ENCODE data around the gene NTSR2. TPM values are rescaled to one million over a fixed set of nuclear protein-coding genes. Genes with fewer than 3 reads are reported as not detected.

Gene NTSR2
- total RNA-seq, 4 donors from 2014 or later: not detected

DNA sequence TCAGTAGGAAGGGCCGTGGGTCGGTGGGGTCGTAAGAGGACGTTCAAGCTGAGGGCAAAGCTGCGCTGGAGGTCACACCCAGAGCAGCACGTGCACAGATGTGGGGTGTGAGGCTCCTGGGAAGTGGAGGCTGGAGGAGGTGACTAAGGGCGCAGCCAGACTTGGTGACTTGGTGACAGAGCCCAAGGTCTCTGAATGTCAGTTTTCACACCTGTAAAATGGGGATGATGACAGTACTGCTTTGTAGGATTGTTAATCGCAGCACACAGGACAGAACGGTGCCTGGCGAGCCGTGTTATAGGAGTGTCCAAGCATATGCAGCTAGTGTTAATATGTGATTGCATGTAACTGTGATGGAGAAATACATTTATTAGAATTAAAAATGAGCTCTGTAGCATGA is 40.8 kb downstream of the NTSR2 start:
- Histone ChIP-seq H3K27me3 (no peaks in the 10 kb centered on the region), H3K4me1 (no peaks in the 10 kb centered on the region), H3K36me3 (peaks cover 0 to 47% of the 10 kb centered on the region in 2 donors), H3K4me3 (no peak overlapping the region), H3K27ac (no peak overlapping the region), H3K9me3 (peaks cover 0 to 16% (median 0%) of the 10 kb centered on the region in 3 donors)
- WGBS, 2 donors (ENCODE audit: low coverage in 1 of 2): 96% methylated on average over 4 to 5 of the region's 11 CpGs
- no peak for ATAC-seq
- TF ChIP-seq EP300 (IDR thresholded peaks at IDR 0.05) (no peak), POLR2AphosphoS5 (IDR thresholded peaks at IDR 0.05) (no peak), POLR2A (IDR thresholded peaks at IDR 0.05) (no peak)
- TF ChIP-seq, protein P1, sequence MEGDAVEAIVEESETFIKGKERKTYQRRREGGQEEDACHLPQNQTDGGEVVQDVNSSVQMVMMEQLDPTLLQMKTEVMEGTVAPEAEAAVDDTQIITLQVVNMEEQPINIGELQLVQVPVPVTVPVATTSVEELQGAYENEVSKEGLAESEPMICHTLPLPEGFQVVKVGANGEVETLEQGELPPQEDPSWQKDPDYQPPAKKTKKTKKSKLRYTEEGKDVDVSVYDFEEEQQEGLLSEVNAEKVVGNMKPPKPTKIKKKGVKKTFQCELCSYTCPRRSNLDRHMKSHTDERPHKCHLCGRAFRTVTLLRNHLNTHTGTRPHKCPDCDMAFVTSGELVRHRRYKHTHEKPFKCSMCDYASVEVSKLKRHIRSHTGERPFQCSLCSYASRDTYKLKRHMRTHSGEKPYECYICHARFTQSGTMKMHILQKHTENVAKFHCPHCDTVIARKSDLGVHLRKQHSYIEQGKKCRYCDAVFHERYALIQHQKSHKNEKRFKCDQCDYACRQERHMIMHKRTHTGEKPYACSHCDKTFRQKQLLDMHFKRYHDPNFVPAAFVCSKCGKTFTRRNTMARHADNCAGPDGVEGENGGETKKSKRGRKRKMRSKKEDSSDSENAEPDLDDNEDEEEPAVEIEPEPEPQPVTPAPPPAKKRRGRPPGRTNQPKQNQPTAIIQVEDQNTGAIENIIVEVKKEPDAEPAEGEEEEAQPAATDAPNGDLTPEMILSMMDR (IDR thresholded peaks at IDR 0.05): no peak

DNA sequence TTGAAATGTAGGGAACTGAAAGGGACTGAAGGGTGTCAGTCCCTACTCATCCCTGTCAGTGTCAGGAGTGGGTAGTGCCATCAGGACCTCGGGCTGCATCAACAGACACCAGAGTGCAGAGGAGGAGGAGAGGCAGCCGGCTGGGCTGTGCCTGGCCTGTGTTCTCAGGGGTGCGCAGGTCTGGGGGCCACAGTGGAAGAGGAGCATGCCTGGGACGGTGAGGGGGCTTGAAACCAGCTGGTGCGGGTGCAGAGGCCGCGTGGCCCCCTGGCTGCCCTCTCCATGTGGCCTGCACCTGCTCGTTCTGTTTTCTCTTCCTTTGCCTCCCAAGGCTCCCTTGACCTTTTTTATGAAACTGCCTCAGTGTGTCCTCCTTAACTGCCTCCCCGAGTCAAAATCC is 41.3 kb downstream of the NTSR2 start:
- TF ChIP-seq EP300 (IDR thresholded peaks at IDR 0.05) (no peak), POLR2AphosphoS5 (IDR thresholded peaks at IDR 0.05) (no peak), POLR2A (IDR thresholded peaks at IDR 0.05) (no peak)
- TF ChIP-seq, protein P1 (IDR thresholded peaks at IDR 0.05): no peak
- Histone ChIP-seq H3K9me3 (peaks cover 0 to 16% (median 0%) of the 10 kb centered on the region in 3 donors), H3K27me3 (no peaks in the 10 kb centered on the region), H3K4me3 (no peak overlapping the region), H3K36me3 (peaks cover 0 to 42% of the 10 kb centered on the region in 2 donors), H3K27ac (no peak overlapping the region), H3K4me1 (no peaks in the 10 kb centered on the region)
- 67 to 71% methylated on average over 1 to 5 of the region's 9 CpGs for WGBS, 2 donors (ENCODE audit: low coverage in 1 of 2)
- ATAC-seq: no peak

DNA sequence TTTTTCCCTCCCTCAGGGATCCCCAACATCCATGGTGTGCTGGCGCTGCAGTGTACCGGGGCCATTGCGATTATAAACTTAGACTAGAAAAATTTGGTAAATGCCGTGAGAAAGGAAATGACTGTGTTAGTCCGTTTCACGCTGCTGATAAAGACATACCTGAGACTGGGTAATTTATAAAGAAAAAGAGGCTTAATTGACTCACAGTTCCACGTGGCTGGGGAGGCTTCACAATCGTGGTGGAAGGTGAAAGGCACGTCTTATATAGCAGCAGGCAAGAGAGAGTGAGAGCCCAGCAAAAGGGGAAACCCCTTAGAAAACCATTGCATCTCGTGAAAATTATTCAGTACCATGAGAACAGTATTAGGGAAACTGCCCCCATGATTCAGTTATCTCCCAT is 44.3 kb downstream of the NTSR2 start:
- Histone ChIP-seq H3K27me3 (no peaks in the 10 kb centered on the region), H3K27ac (no peak overlapping the region), H3K9me3 (peaks cover 0 to 16% (median 0%) of the 10 kb centered on the region in 3 donors), H3K36me3 (peaks cover 0 to 29% of the 10 kb centered on the region in 2 donors), H3K4me1 (no peaks in the 10 kb centered on the region), H3K4me3 (no peak overlapping the region)
- no peak for ATAC-seq
- WGBS, 2 donors (ENCODE audit: low coverage in 1 of 2): 88 to 91% methylated on average over 8 to 9 of the region's 10 CpGs
- TF ChIP-seq POLR2AphosphoS5 (IDR thresholded peaks at IDR 0.05): no peak
- TF ChIP-seq, protein P1 (IDR thresholded peaks at IDR 0.05): no peak
- no peak for TF ChIP-seq EP300 (IDR thresholded peaks at IDR 0.05)
- TF ChIP-seq POLR2A (IDR thresholded peaks at IDR 0.05): no peak

DNA sequence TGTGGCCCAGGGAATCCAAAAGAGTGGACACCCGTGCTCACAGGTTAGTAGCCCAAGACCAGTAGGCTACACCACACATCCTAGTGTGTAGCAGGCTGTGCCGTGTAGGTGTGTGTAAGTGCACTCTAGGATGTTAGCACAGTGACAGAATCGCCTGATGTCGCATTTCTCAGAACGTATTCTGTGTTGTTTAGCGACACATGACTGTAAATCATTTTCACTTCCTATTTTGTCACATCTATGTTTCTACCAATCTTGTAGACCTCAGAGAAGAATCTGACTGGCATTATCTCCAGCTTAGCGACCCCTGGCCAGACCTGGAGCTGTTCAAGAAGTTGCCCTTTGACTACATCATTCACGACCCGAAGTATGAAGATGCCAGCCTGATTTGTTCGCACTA is 45.1 kb downstream of the NTSR2 start:
- Histone ChIP-seq H3K36me3 (peaks cover 0 to 29% of the 10 kb centered on the region in 2 donors), H3K9me3 (peaks cover 0 to 16% (median 0%) of the 10 kb centered on the region in 3 donors), H3K4me1 (no peaks in the 10 kb centered on the region), H3K27me3 (no peaks in the 10 kb centered on the region), H3K27ac (no peak overlapping the region), H3K4me3 (no peak overlapping the region)
- 84% methylated on average over 7 to 9 of the region's 10 CpGs for WGBS, 2 donors (ENCODE audit: low coverage in 1 of 2)
- TF ChIP-seq POLR2A (IDR thresholded peaks at IDR 0.05): no peak
- TF ChIP-seq POLR2AphosphoS5 (IDR thresholded peaks at IDR 0.05): no peak
- TF ChIP-seq, protein P1 (IDR thresholded peaks at IDR 0.05): no peak
- no peak for TF ChIP-seq EP300 (IDR thresholded peaks at IDR 0.05)
- ATAC-seq: no peak

DNA sequence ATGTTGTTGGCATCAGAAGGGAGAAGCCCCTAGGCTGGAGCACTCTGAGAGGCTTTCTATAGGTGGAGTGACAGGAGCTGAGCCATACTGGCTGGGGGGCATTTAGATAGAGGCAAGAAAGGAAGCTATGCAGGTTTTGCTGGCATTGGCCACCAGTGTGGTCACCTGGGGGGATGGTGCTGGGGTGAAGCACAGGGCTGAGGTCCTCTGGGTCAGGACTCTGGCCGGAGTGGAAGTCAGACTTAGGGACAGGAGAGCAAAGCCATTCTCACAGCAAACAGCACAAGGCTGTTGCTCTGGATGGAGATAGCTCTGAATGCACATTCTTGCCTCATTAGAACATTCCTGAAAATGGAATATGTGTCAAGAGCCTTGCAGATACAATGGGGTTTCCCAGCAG is 47.4 kb downstream of the NTSR2 start:
- ATAC-seq: no peak
- TF ChIP-seq EP300 (IDR thresholded peaks at IDR 0.05) (no peak), POLR2AphosphoS5 (IDR thresholded peaks at IDR 0.05) (no peak), POLR2A (IDR thresholded peaks at IDR 0.05) (no peak)
- TF ChIP-seq, protein P1 (IDR thresholded peaks at IDR 0.05): no peak
- no peaks in the 10 kb centered on the region for H3K27me3 ChIP-seq
- no peak overlapping the region for H3K27ac ChIP-seq
- WGBS, 2 donors (ENCODE audit: low coverage in 1 of 2): 71 to 83% methylated on average over 1 of the region's 1 CpG
- H3K36me3 ChIP-seq: peaks cover 0 to 40% of the 10 kb centered on the region in 2 donors
- no peaks in the 10 kb centered on the region for H3K4me1 ChIP-seq
- H3K9me3 ChIP-seq: peaks cover 0 to 11% (median 0%) of the 10 kb centered on the region in 3 donors
- H3K4me3 ChIP-seq: no peak overlapping the region
